HCT116 (cell line): ENCODE data around the gene FABP1. TPM values are rescaled to one million over a fixed set of nuclear protein-coding genes. Genes with fewer than 3 reads are reported as not detected.

Source experiments
- ATAC-seq: fragments of 200-7000 bp; cut with Tn5 transposase; 2 replicates; pipeline ENCODE4 v1.9.1; 2020; ENCODE audit warnings: mild to moderate bottlenecking, moderate library complexity
- BruUV-seq: library from RNA; stranded (reverse); fragments of 400-500 nt; replicated peaks from 2 replicates; lab custom pipeline; 2021; lab: Mats Ljungman, UMichigan
- CTCF ChIA-PET: fragments of 300-600 bp; sonication (Branson Sonifier 250); formaldehyde crosslinking; loops from one replicate; lab custom pipeline; 2021; ENCODE audit warnings: antibody characterized with exemption; lab: Charles Lee
- POLR2A ChIA-PET: fragments of 300-600, 350-600 bp; sonication (Branson Sonifier 250); formaldehyde crosslinking; loops from one replicate; lab custom pipeline; 2021; ENCODE audit warnings: antibody characterized with exemption; lab: Charles Lee
- RAD21 ChIA-PET, 2 experiments: fragments of 300-600 bp; sonication (Branson Sonifier 250); formaldehyde crosslinking; loops; one replicate each; lab custom pipeline; 2023; ENCODE audit warnings: low total read pairs in 2 of 2; ENCODE audit not compliant: uncharacterized antibody in 2 of 2, unreplicated experiment in 2 of 2, low non-redundant PET in 1 of 2; lab: Charles Lee
- DNase-seq: peaks from one replicate; pipeline ENCODE4 v3.0.0-alpha.2; 2010; ENCODE audit warnings: low read depth, low spot score
- H2AFZ ChIP-seq: fragments of 200-600 bp; shearing (Covaris generic), sonication (generic); 2 replicates; pipeline ENCODE4 v1.6.1; 2017; ENCODE audit warnings: low read depth, mixed run types, mixed read lengths, antibody characterized with exemption, low read length; ENCODE audit not compliant: poor library complexity, severe bottlenecking
- H3K27ac ChIP-seq: 2 replicates; pipeline ENCODE4 v1.5.1; 2012; ENCODE audit warnings: low read depth, low read length
- H3K27me3 ChIP-seq: fragments of 200-600 bp; sonication (generic); 2 replicates; pipeline ENCODE4 v1.6.1; 2016; ENCODE audit warnings: mixed run types, low read length, mixed read lengths; ENCODE audit not compliant: insufficient read depth
- H3K36me3 ChIP-seq, 2 experiments: fragments of 200-500 bp in 1 of 2; fragments of 200-600 bp in 1 of 2; sonication (Bioruptor generic) in 1 of 2; sonication (generic) in 1 of 2; 2 replicates each; pipeline versions ENCODE4 v1.5.1 to v1.6.1; 2014 to 2016; ENCODE audit warnings: low read length in 2 of 2, inconsistent platforms in 1 of 2, mixed read lengths in 1 of 2, mixed run types in 1 of 2; ENCODE audit not compliant: insufficient read depth in 2 of 2, control insufficient read depth in 1 of 2
- H3K4me1 ChIP-seq, 2 experiments: fragments of 200-600 bp in 1 of 2; sonication (generic) in 1 of 2; 2 replicates each; pipeline versions ENCODE4 v1.5.1 to v1.6.1; 2012 to 2017; ENCODE audit warnings: low read length in 2 of 2, inconsistent platforms in 1 of 2, mild to moderate bottlenecking in 1 of 2, mixed read lengths in 1 of 2, mixed run types in 1 of 2, moderate library complexity in 1 of 2; ENCODE audit not compliant: insufficient read depth in 2 of 2, control insufficient read depth in 1 of 2
- H3K4me2 ChIP-seq: fragments of 200-600 bp; sonication (generic); 2 replicates; pipeline ENCODE4 v1.6.1; 2017; ENCODE audit warnings: mixed run types, low read length, mixed read lengths
- H3K4me3 ChIP-seq, 2 experiments: fragments of 200-600 bp in 1 of 2; sonication (generic) in 1 of 2; replicated peaks in 1 of 2; 2 replicates each; pipeline ENCODE4 v1.5.1; 2011 to 2016; ENCODE audit warnings: low read length in 2 of 2, control low read depth in 1 of 2, low read depth in 1 of 2, mild to moderate bottlenecking in 1 of 2, mixed read lengths in 1 of 2, mixed run types in 1 of 2
- H3K79me2 ChIP-seq: fragments of 200-600 bp; sonication (generic); 2 replicates; pipeline ENCODE4 v1.6.1; 2017; ENCODE audit warnings: mild to moderate bottlenecking, mixed run types, low read length, moderate library complexity, mixed read lengths; ENCODE audit not compliant: insufficient read depth
- H3K9ac ChIP-seq: fragments of 200-600 bp; sonication (generic); 2 replicates; pipeline ENCODE4 v1.6.1; 2016; ENCODE audit warnings: low read length, mixed read lengths
- H3K9me2 ChIP-seq: fragments of 200-600 bp; sonication (generic), shearing (Covaris generic); 2 replicates; pipeline ENCODE4 v1.6.1; 2017; ENCODE audit warnings: mixed run types, mild to moderate bottlenecking, moderate library complexity; ENCODE audit not compliant: insufficient read depth
- H3K9me3 ChIP-seq, 2 experiments: fragments of 200-500 bp in 1 of 2; fragments of 200-600 bp in 1 of 2; sonication (Bioruptor generic) in 1 of 2; sonication (generic) in 1 of 2; 2 replicates each; pipeline ENCODE4 v1.6.1; 2014 to 2017; ENCODE audit warnings: low read length in 2 of 2, mixed read lengths in 2 of 2, inconsistent platforms in 1 of 2, low read depth in 1 of 2, mild to moderate bottlenecking in 1 of 2, mixed run types in 1 of 2, moderate library complexity in 1 of 2; ENCODE audit not compliant: control insufficient read depth in 1 of 2, insufficient read depth in 1 of 2
- H4K20me1 ChIP-seq: fragments of 200-600 bp; sonication (generic), shearing (Covaris generic); 2 replicates; pipeline ENCODE4 v1.6.1; 2017; ENCODE audit warnings: mixed run types, mild to moderate bottlenecking, moderate library complexity; ENCODE audit not compliant: insufficient read depth
- ATF3 ChIP-seq: IDR thresholded peaks from 2 replicates; pipeline ENCODE4 v1.6.1; 2012
- CBX3 ChIP-seq: IDR thresholded peaks from 2 replicates; pipeline ENCODE4 v1.6.1; 2012; ENCODE audit warnings: low read depth
- EGR1 ChIP-seq: IDR thresholded peaks from 2 replicates; pipeline ENCODE4 v1.6.1; 2012; ENCODE audit warnings: low read depth
- ELF1 ChIP-seq: IDR thresholded peaks from 2 replicates; pipeline ENCODE4 v1.6.1; 2012; ENCODE audit warnings: low read depth, borderline replicate concordance
- EZH2 ChIP-seq: fragments of 200-600 bp; sonication (generic); IDR thresholded peaks from 2 replicates; pipeline ENCODE4 v1.6.1; 2017; ENCODE audit warnings: antibody characterized with exemption, mixed run types
- EZH2phosphoT487 ChIP-seq: fragments of 200-600 bp; IDR thresholded peaks from 2 replicates; pipeline ENCODE4 v1.6.1; 2018; ENCODE audit warnings: antibody characterized with exemption, borderline replicate concordance
- MAX ChIP-seq: IDR thresholded peaks from 2 replicates; pipeline ENCODE4 v1.6.1; 2012
- POLR2AphosphoS5 ChIP-seq: IDR thresholded peaks from 2 replicates; pipeline ENCODE4 v1.6.1; 2011; ENCODE audit warnings: mild to moderate bottlenecking, low read depth, low read length, moderate library complexity
- RAD21 ChIP-seq: IDR thresholded peaks from 2 replicates; pipeline ENCODE4 v1.6.1; 2012; ENCODE audit warnings: low read depth, mild to moderate bottlenecking
- SIN3A ChIP-seq: IDR thresholded peaks from 2 replicates; pipeline ENCODE4 v1.6.1; 2012; ENCODE audit warnings: low read depth
- SP1 ChIP-seq: IDR thresholded peaks from 2 replicates; pipeline ENCODE4 v1.6.1; 2012; ENCODE audit warnings: low read depth
- SRF ChIP-seq: IDR thresholded peaks from 2 replicates; pipeline ENCODE4 v1.6.1; 2012; ENCODE audit warnings: low read depth
- YY1 ChIP-seq: IDR thresholded peaks from 2 replicates; pipeline ENCODE4 v1.6.1; 2011; ENCODE audit warnings: low read length, low read depth, moderate library complexity, mild to moderate bottlenecking; ENCODE audit not compliant: insufficient replicate concordance; ENCODE audit errors: extremely low read depth
- ZNF274 ChIP-seq: fragments of 200-500 bp; sonication (Bioruptor generic); IDR thresholded peaks from 2 replicates; pipeline ENCODE4 v1.6.1; 2014; ENCODE audit warnings: mild to moderate bottlenecking, low read depth, low read length, inconsistent platforms
- intact Hi-C: fragments of 100-400 bp; cut with micrococcal nuclease; formaldehyde crosslinking; loops from 2 replicates; pipeline ENCODE4 v1.10.0; 2022
- total RNA-seq: library from RNA; stranded (reverse); gene quantifications from one replicate; pipeline ENCODE4 v1.2.1, GENCODE V29; 2021; ENCODE audit not compliant: unreplicated experiment

The FABP1 gene
- total RNA-seq, 1 experiment from 2014 or later, result 0.61 TPM

GRCh38 chr2:88168386-88168785 lies 40.5 kb upstream of the FABP1 start:
- Histone ChIP-seq H2AFZ (no peak overlapping the region), H3K4me3 (no peak overlapping the region), H3K36me3 (no peaks in the 10 kb centered on the region), H3K27me3 (no peaks in the 10 kb centered on the region), H3K9me3 (no peaks in the 10 kb centered on the region), H3K4me2 (no peak overlapping the region), H4K20me1 (no peaks in the 10 kb centered on the region), H3K79me2 (no peaks in the 10 kb centered on the region), H3K9me2 (no peaks in the 10 kb centered on the region), H3K9ac (no peak overlapping the region), H3K4me1 (no peaks in the 10 kb centered on the region), H3K27ac (no peak overlapping the region)
- ChIA-PET CTCF (interaction anchor here (1.1 kb wide), 1 partner anchor 8 kb away, joined by 4 read pairs; no protein-coding TSS in a partner anchor), RAD21 (no interaction called here), POLR2A (no interaction called here)
- BruUV-seq, result no TSS peak
- no peak for TF ChIP-seq ELF1
- intact Hi-C loops, result no loop called here
- DNase-seq (no peak), ATAC-seq (no peak)

- H3K9me3 ChIP-seq, result no peaks in the 10 kb centered on the region
- H3K4me2 ChIP-seq, result no peak overlapping the region
- H2AFZ ChIP-seq, result no peak overlapping the region
- H3K4me1 ChIP-seq, result no peaks in the 10 kb centered on the region
- H3K9me2 ChIP-seq, result no peaks in the 10 kb centered on the region
- no peak overlapping the region for H3K4me3 ChIP-seq
- ChIA-PET RAD21 (no interaction called here), POLR2A (no interaction called here), CTCF (interaction anchor here (1.1 kb wide), 1 partner anchor 8 kb away, joined by 4 read pairs; no protein-coding TSS in a partner anchor)
- H3K79me2 ChIP-seq, result no peaks in the 10 kb centered on the region
- H3K27ac ChIP-seq, result no peak overlapping the region
- intact Hi-C loops, result no loop called here
- no TSS peak for BruUV-seq
- TF ChIP-seq EZH2 (no peak), ELF1 (no peak), SP1 (no peak), ZNF274 (no peak), CBX3 (no peak), POLR2AphosphoS5 (no peak), RAD21 (no peak), MAX (no peak), YY1 (no peak), ATF3 (no peak), SIN3A (no peak), EGR1 (no peak), EZH2phosphoT487 (no peak), SRF (no peak)
- ATAC-seq (no peak), DNase-seq (no peak)
- no peaks in the 10 kb centered on the region for H4K20me1 ChIP-seq
- H3K36me3 ChIP-seq, result no peaks in the 10 kb centered on the region
- no peaks in the 10 kb centered on the region for H3K27me3 ChIP-seq
- no peak overlapping the region for H3K9ac ChIP-seq
Observed at GRCh38 chr2:88167740-88168139, 39.9 kb upstream of the FABP1 start.
